Stimulated activated CD8-positive, alpha-beta memory T cell treated with anti-CD3 and anti-CD28 coated beads, Interleukin-4, amount 100 ng/mL, for 1 hour (primary cell): ENCODE measurements around the gene PSMD8.
"Not testable (repeated sequence)": the region's sequence is repeated elsewhere in the genome, so short reads cannot be mapped to it uniquely, and the experiment has no call there.

Experiments
- DNase-seq, 2 donors: peaks; one replicate each; pipeline ENCODE4 v3.0.0-alpha.2; 2020; ENCODE audit warnings: low read depth in 2 of 2, low spot score in 1 of 2

PSMD8 gene

GRCh38 chr19:38409631-38410133 lies 35.3 kb downstream of the PSMD8 start:
- DNase-seq, result no peak

- DNase-seq, result not testable (repeated sequence)
Measured at GRCh38 chr19:38410407-38410806, 36.0 kb downstream of the PSMD8 start.

GRCh38 chr19:38411041-38411712 lies 36.8 kb downstream of the PSMD8 start:
- DNase-seq, result no peak

GRCh38 chr19:38411898-38412297 lies 37.5 kb downstream of the PSMD8 start:
- not testable (repeated sequence) for DNase-seq

- DNase-seq, result no peak
Measured at GRCh38 chr19:38412491-38412890, 38.1 kb downstream of the PSMD8 start.

GRCh38 chr19:38412961-38413360 lies 38.6 kb downstream of the PSMD8 start:
- no peak for DNase-seq

GRCh38 chr19:38413416-38413815 lies 39.0 kb downstream of the PSMD8 start:
- no peak for DNase-seq

GRCh38 chr19:38417146-38417543 lies 42.8 kb downstream of the PSMD8 start:
- DNase-seq, result no peak

- DNase-seq, result peak in 1 of 2 donors; percentile 25
Measured at GRCh38 chr19:38417544-38418506, 43.5 kb downstream of the PSMD8 start.

GRCh38 chr19:38420935-38421334 lies 46.6 kb downstream of the PSMD8 start:
- DNase-seq, result no peak

- DNase-seq, result no peak
Measured at GRCh38 chr19:38421856-38422255, 47.5 kb downstream of the PSMD8 start.

GRCh38 chr19:38422438-38422837 lies 48.1 kb downstream of the PSMD8 start:
- no peak for DNase-seq

- no peak for DNase-seq
Measured at GRCh38 chr19:38424272-38424671, 49.9 kb downstream of the PSMD8 start.

GRCh38 chr19:38425222-38425809 lies 50.9 kb downstream of the PSMD8 start:
- DNase-seq, result no peak

- DNase-seq, result no peak
Measured at GRCh38 chr19:38425810-38426466, 51.6 kb downstream of the PSMD8 start, which contains the start of gene RASGRP4. Gene RASGRP4, minus strand, starts transcription at chr19:38426219. Its CDS starts 128 bp downstream, at chr19:38426091.

- not testable (repeated sequence) for DNase-seq
Measured at GRCh38 chr19:38427035-38427677, 52.8 kb downstream of the PSMD8 start.

- no peak for DNase-seq
Measured at GRCh38 chr19:38429055-38429810, 54.9 kb downstream of the PSMD8 start.

GRCh38 chr19:38429811-38430156 lies 55.4 kb downstream of the PSMD8 start:
- DNase-seq, result no peak

GRCh38 chr19:38430931-38431330 lies 56.6 kb downstream of the PSMD8 start:
- DNase-seq, result no peak

GRCh38 chr19:38433268-38433733 lies 58.9 kb downstream of the PSMD8 start, which contains the start of gene RYR1:
Gene RYR1, plus strand, starts transcription at chr19:38433691. Its CDS starts 139 bp downstream, at chr19:38433830.
- no peak for DNase-seq
